Duodenal mucosa (tissue), 2 donors: ENCODE data around the gene DUOX1.

Source experiments
- H3K27ac ChIP-seq: one replicate; pipeline ENCODE4 v1.7.0; 2013; ENCODE audit warnings: low read depth, low read length
- H3K27me3 ChIP-seq, 2 donors: one replicate each; pipeline ENCODE4 v1.7.0; 2013; ENCODE audit warnings: low read length in 2 of 2, control low read depth in 1 of 2; ENCODE audit not compliant: insufficient read depth in 2 of 2, control insufficient read depth in 1 of 2
- H3K36me3 ChIP-seq, 2 donors: one replicate each; pipeline ENCODE4 v1.7.0; 2013; ENCODE audit warnings: low read length in 2 of 2, control low read depth in 1 of 2; ENCODE audit not compliant: insufficient read depth in 2 of 2, control insufficient read depth in 1 of 2
- H3K4me1 ChIP-seq, 2 donors: one replicate each; pipeline ENCODE4 v1.7.0; 2013; ENCODE audit warnings: low read length in 2 of 2, control low read depth in 1 of 2; ENCODE audit not compliant: insufficient read depth in 2 of 2, control insufficient read depth in 1 of 2
- H3K4me3 ChIP-seq, 2 donors: one replicate each; pipeline ENCODE4 v1.7.0; 2013; ENCODE audit warnings: low read length in 2 of 2, low read depth in 1 of 2
- H3K9ac ChIP-seq, 2 donors: one replicate each; pipeline ENCODE4 v1.7.0; 2013; ENCODE audit warnings: low read length in 2 of 2, low read depth in 1 of 2
- H3K9me3 ChIP-seq, 2 donors: one replicate each; pipeline ENCODE4 v1.7.0; 2013; ENCODE audit warnings: low read length in 2 of 2, control low read depth in 1 of 2; ENCODE audit not compliant: control insufficient read depth in 1 of 2

Gene DUOX1

GRCh38 chr15:45121020-45121419 is 8.8 kb upstream of the DUOX1 start:
- no peak overlapping the region for H3K9ac ChIP-seq
- H3K4me1 ChIP-seq = peaks cover 5 to 6% of the 10 kb centered on the region in 2 donors
- no peaks in the 10 kb centered on the region for H3K9me3 ChIP-seq
- H3K4me3 ChIP-seq = no peak overlapping the region
- peaks cover 29 to 38% of the 10 kb centered on the region in 2 donors for H3K27me3 ChIP-seq
- H3K36me3 ChIP-seq = no peaks in the 10 kb centered on the region
- H3K27ac ChIP-seq = no peak overlapping the region

GRCh38 chr15:45121706-45122417 is 7.9 kb upstream of the DUOX1 start:
- Histone ChIP-seq H3K27me3 (peaks cover 20 to 29% of the 10 kb centered on the region in 2 donors), H3K4me1 (peaks cover 4 to 6% of the 10 kb centered on the region in 2 donors), H3K4me3 (no peak overlapping the region), H3K9ac (no peak overlapping the region), H3K36me3 (no peaks in the 10 kb centered on the region), H3K9me3 (no peaks in the 10 kb centered on the region), H3K27ac (no peak overlapping the region)

GRCh38 chr15:45122719-45123118 is 7.1 kb upstream of the DUOX1 start:
- Histone ChIP-seq H3K4me3 (no peak overlapping the region), H3K9me3 (no peaks in the 10 kb centered on the region), H3K27ac (no peak overlapping the region), H3K4me1 (peaks cover 0 to 3% of the 10 kb centered on the region in 2 donors), H3K36me3 (no peaks in the 10 kb centered on the region), H3K27me3 (peaks cover 12 to 24% of the 10 kb centered on the region in 2 donors), H3K9ac (no peak overlapping the region)

- H3K36me3 ChIP-seq = no peaks in the 10 kb centered on the region
- H3K27me3 ChIP-seq = peaks cover 13 to 29% of the 10 kb centered on the region in 2 donors
- H3K9ac ChIP-seq = no peak overlapping the region
- H3K4me3 ChIP-seq = no peak overlapping the region
- H3K27ac ChIP-seq = no peak overlapping the region
- no peaks in the 10 kb centered on the region for H3K4me1 ChIP-seq
- no peaks in the 10 kb centered on the region for H3K9me3 ChIP-seq
Observed at GRCh38 chr15:45123397-45123796, 6.4 kb upstream of the DUOX1 start.

- no peak overlapping the region for H3K9ac ChIP-seq
- H3K4me3 ChIP-seq = no peak overlapping the region
- no peaks in the 10 kb centered on the region for H3K9me3 ChIP-seq
- peaks cover 0 to 4% of the 10 kb centered on the region in 2 donors for H3K4me1 ChIP-seq
- H3K27me3 ChIP-seq = peaks cover 24 to 40% of the 10 kb centered on the region in 2 donors
- no peaks in the 10 kb centered on the region for H3K36me3 ChIP-seq
- H3K27ac ChIP-seq = no peak overlapping the region
Observed at GRCh38 chr15:45126535-45127158, 3.1 kb upstream of the DUOX1 start.

- Histone ChIP-seq H3K4me3 (peak overlapping the region in 1 of 2 donors; percentile 45), H3K9ac (no peak overlapping the region), H3K36me3 (no peaks in the 10 kb centered on the region), H3K4me1 (peaks cover 0 to 4% of the 10 kb centered on the region in 2 donors), H3K27me3 (peaks cover 26 to 37% of the 10 kb centered on the region in 2 donors), H3K9me3 (no peaks in the 10 kb centered on the region), H3K27ac (no peak overlapping the region)
Observed at GRCh38 chr15:45128971-45129639, 689 bp upstream of the DUOX1 start.

GRCh38 chr15:45130291-45131000 is 652 bp downstream of the DUOX1 start:
- no peak overlapping the region for H3K4me3 ChIP-seq
- H3K9me3 ChIP-seq = no peaks in the 10 kb centered on the region
- H3K9ac ChIP-seq = no peak overlapping the region
- H3K4me1 ChIP-seq = peaks cover 5 to 12% of the 10 kb centered on the region in 2 donors
- peaks cover 28 to 47% of the 10 kb centered on the region in 2 donors for H3K27me3 ChIP-seq
- no peak overlapping the region for H3K27ac ChIP-seq
- H3K36me3 ChIP-seq = no peaks in the 10 kb centered on the region

- Histone ChIP-seq H3K27me3 (peaks cover 29 to 54% of the 10 kb centered on the region in 2 donors), H3K9me3 (no peaks in the 10 kb centered on the region), H3K36me3 (no peaks in the 10 kb centered on the region), H3K9ac (no peak overlapping the region), H3K4me3 (no peak overlapping the region), H3K27ac (no peak overlapping the region), H3K4me1 (peaks cover 5 to 12% of the 10 kb centered on the region in 2 donors)
Observed at GRCh38 chr15:45131510-45131909, 1.7 kb downstream of the DUOX1 start.

GRCh38 chr15:45132844-45133560 is 3.2 kb downstream of the DUOX1 start:
- Histone ChIP-seq H3K9ac (no peak overlapping the region), H3K27me3 (peaks cover 28 to 49% of the 10 kb centered on the region in 2 donors), H3K36me3 (no peaks in the 10 kb centered on the region), H3K4me3 (no peak overlapping the region), H3K9me3 (no peaks in the 10 kb centered on the region), H3K27ac (no peak overlapping the region), H3K4me1 (peaks cover 5 to 12% of the 10 kb centered on the region in 2 donors)
